T-cell (primary cell): Measurements from ENCODE around the gene PRR7. TPM values are rescaled to one million over a fixed set of nuclear protein-coding genes. Genes with fewer than 3 reads are reported as not detected.
A peak's percentile ranks its signal among the peaks of the same experiment; 100 is the strongest.

Experiments
- ATAC-seq, 4 experiments: fragments of 200-7000 bp in 3 of 4; fragments of 150-1000 bp in 1 of 4; cut with Tn5 transposase; replicated peaks in 1 of 4; 1 replicate in 3 of 4; 2 replicates in 1 of 4; pipeline ENCODE4 v1.10.0; 2021; ENCODE audit warnings: moderate library complexity in 3 of 4, mild to moderate bottlenecking in 2 of 4, moderate number of reproducible peaks in 1 of 4
- CTCF ChIA-PET, 2 donors: fragments of 300-600 bp; sonication (Branson Sonifier 250); formaldehyde crosslinking; loops; one replicate each; lab custom pipeline; 2022; ENCODE audit warnings: antibody characterized with exemption in 2 of 2; lab: Charles Lee
- POLR2A ChIA-PET, 2 donors: fragments of 300-600 bp; sonication (Branson Sonifier 250); formaldehyde crosslinking; loops; one replicate each; lab custom pipeline; 2022; ENCODE audit warnings: antibody characterized with exemption in 2 of 2; lab: Charles Lee
- DNase-seq, 35 experiments: peaks; one replicate each; pipeline versions ENCODE4 v3.0.0 to v3.0.0-alpha.2; 2013 to 2023
- H3K27ac ChIP-seq: one replicate; pipeline ENCODE4 v1.5.1; 2013; ENCODE audit warnings: low read length
- H3K27me3 ChIP-seq, 2 experiments: replicated peaks in 1 of 2; 1 replicate in 1 of 2; 2 replicates in 1 of 2; pipeline versions ENCODE4 v1.6.1 to v1.7.0; 2013; ENCODE audit warnings: low read length in 1 of 2, mixed read lengths in 1 of 2; ENCODE audit not compliant: control insufficient read depth in 2 of 2, insufficient read depth in 2 of 2; ENCODE audit errors: extremely low read depth in 1 of 2
- H3K36me3 ChIP-seq, 2 donors: 1 replicate in 1 of 2; 2 replicates in 1 of 2; pipeline versions ENCODE4 v1.6.1 to v1.7.0; 2013; ENCODE audit warnings: low read length in 1 of 2; ENCODE audit not compliant: control insufficient read depth in 2 of 2, insufficient read depth in 1 of 2; ENCODE audit errors: extremely low read depth in 1 of 2
- H3K4me1 ChIP-seq, 2 experiments: 1 replicate in 1 of 2; 2 replicates in 1 of 2; pipeline versions ENCODE4 v1.6.1 to v1.7.0; 2013; ENCODE audit warnings: low read length in 2 of 2, mixed read lengths in 1 of 2; ENCODE audit not compliant: insufficient read depth in 2 of 2, control insufficient read depth in 1 of 2; ENCODE audit errors: extremely low read depth in 1 of 2
- H3K4me3 ChIP-seq, 2 donors: 1 replicate in 1 of 2; 2 replicates in 1 of 2; pipeline versions ENCODE4 v1.5.1 to v1.7.0; 2013; ENCODE audit warnings: mild to moderate bottlenecking in 2 of 2, low read length in 1 of 2, moderate library complexity in 1 of 2; ENCODE audit not compliant: control insufficient read depth in 1 of 2; ENCODE audit errors: extremely low read depth in 1 of 2
- H3K9me3 ChIP-seq: 2 replicates; pipeline ENCODE4 v1.7.0; 2013
- H3K27ac Mint-ChIP-seq, 2 donors: one replicate each; pipeline ENCODE4 v1.8.0; 2020 to 2021; ENCODE audit warnings: mild to moderate bottlenecking in 2 of 2, mixed read lengths in 2 of 2
- H3K27me3 Mint-ChIP-seq, 2 donors: one replicate each; pipeline ENCODE4 v1.8.0; 2021 to 2022; ENCODE audit warnings: mixed read lengths in 2 of 2
- H3K36me3 Mint-ChIP-seq: one replicate; pipeline ENCODE4 v1.8.0; 2021; ENCODE audit warnings: mixed read lengths
- H3K4me1 Mint-ChIP-seq, 3 donors: one replicate each; pipeline ENCODE4 v1.8.0; 2020 to 2022; ENCODE audit warnings: mixed read lengths in 3 of 3, mild to moderate bottlenecking in 1 of 3
- H3K4me3 Mint-ChIP-seq, 3 donors: one replicate each; pipeline ENCODE4 v1.8.0; 2020 to 2022; ENCODE audit warnings: mild to moderate bottlenecking in 3 of 3, mixed read lengths in 3 of 3, moderate library complexity in 3 of 3
- H3K9me3 Mint-ChIP-seq, 3 donors: one replicate each; pipeline ENCODE4 v1.8.0; 2020 to 2022; ENCODE audit warnings: mixed read lengths in 3 of 3
- WGBS: methylation state at CpG from one replicate; pipeline ENCODE4 v1.1.5; 2013; ENCODE audit warnings: missing lambda C conversion rate; ENCODE audit not compliant: insufficient coverage; 5-methylcytosine and 5-hydroxymethylcytosine counted together
- total RNA-seq, 35 experiments: library from RNA in 6 of 35; stranded (reverse) in 6 of 35; fragments of 120-200 nt in 1 of 35; gene quantifications; one replicate each; pipeline versions ENCODE4 v1.2.1 to v1.2.4 and lab custom pipeline; 2013 to 2026

Gene PRR7
- total RNA-seq, 5 donors from 2014 or later (not counting 1 experiment from before 2014, with no cell fraction given), result 9.5 to 28.2 (median 12.3) TPM

- Histone ChIP-seq H3K4me1 (peaks cover 0 to 33% of the 10 kb centered on the region in 2 experiments), H3K9me3 (no peaks in the 10 kb centered on the region), H3K4me3 (no peak overlapping the region), H3K27me3 (no peaks in the 10 kb centered on the region), H3K36me3 (peaks cover 0 to 20% of the 10 kb centered on the region in 2 donors), H3K27ac (no peak overlapping the region)
- peaks cover 7 to 15% (median 12%) of the 10 kb centered on the region in 3 donors for H3K4me1 Mint-ChIP-seq
- H3K36me3 Mint-ChIP-seq, result peaks cover 10% of the 10 kb centered on the region
- POLR2A ChIA-PET, result no interaction called here
- no peak overlapping the region for H3K27ac Mint-ChIP-seq
- CTCF ChIA-PET, result interaction anchor here in 1 of 2 donors (1.0 kb wide), 1 partner anchor 183 kb away, joined by 3 read pairs; no protein-coding TSS in a partner anchor
- no peak overlapping the region for H3K4me3 Mint-ChIP-seq
- H3K27me3 Mint-ChIP-seq, result no peaks in the 10 kb centered on the region
- no peaks in the 10 kb centered on the region for H3K9me3 Mint-ChIP-seq
- whole genome bisulfite sequencing, result 89% methylated on average over 6 of the region's 7 CpGs
- no peak for ATAC-seq
- DNase-seq, result no peak
Observed at GRCh38 chr5:177492841-177493240, 46.2 kb downstream of the PRR7 start.

GRCh38 chr5:177493795-177494345 is 47.3 kb downstream of the PRR7 start:
- Histone ChIP-seq H3K4me1 (peaks cover 0 to 41% of the 10 kb centered on the region in 2 experiments), H3K4me3 (no peak overlapping the region), H3K27ac (no peak overlapping the region), H3K36me3 (peaks cover 0 to 18% of the 10 kb centered on the region in 2 donors), H3K9me3 (no peaks in the 10 kb centered on the region), H3K27me3 (peaks cover 0 to 6% of the 10 kb centered on the region in 2 experiments)
- Mint-ChIP-seq H3K36me3 (peaks cover 10% of the 10 kb centered on the region), H3K4me1 (peaks cover 17 to 24% (median 20%) of the 10 kb centered on the region in 3 donors), H3K4me3 (no peak overlapping the region), H3K27ac (peak overlapping the region in 1 of 2 donors; percentile 34), H3K27me3 (no peaks in the 10 kb centered on the region), H3K9me3 (no peaks in the 10 kb centered on the region)
- no peak for ATAC-seq
- POLR2A ChIA-PET, result no interaction called here
- CTCF ChIA-PET, result interaction anchor here in 1 of 2 donors (0.6 to 1.1 kb wide), 2 partner anchors 103 to 480 kb away, joined by 3 read pairs; no protein-coding TSS in a partner anchor
- WGBS, result 100% methylated on average over 3 of the region's 5 CpGs
- no peak for DNase-seq

GRCh38 chr5:177494346-177495195 is 48.0 kb downstream of the PRR7 start:
- no peak overlapping the region for H3K4me3 Mint-ChIP-seq
- Histone ChIP-seq H3K4me3 (no peak overlapping the region), H3K27ac (no peak overlapping the region), H3K4me1 (peaks cover 0 to 41% of the 10 kb centered on the region in 2 experiments), H3K9me3 (no peaks in the 10 kb centered on the region), H3K36me3 (peaks cover 0 to 17% of the 10 kb centered on the region in 2 donors), H3K27me3 (peaks cover 0 to 6% of the 10 kb centered on the region in 2 experiments)
- peaks cover 10% of the 10 kb centered on the region for H3K36me3 Mint-ChIP-seq
- ChIA-PET CTCF (interaction anchor here in 1 of 2 donors (0.6 to 1.1 kb wide), 2 partner anchors 104 to 380 kb away, joined by 3 to 4 read pairs; no protein-coding TSS in a partner anchor), POLR2A (no interaction called here)
- DNase-seq (peak in 1 of 35 experiments; percentile 47), ATAC-seq (no peak)
- H3K9me3 Mint-ChIP-seq, result no peaks in the 10 kb centered on the region
- H3K4me1 Mint-ChIP-seq, result peaks cover 19 to 26% (median 20%) of the 10 kb centered on the region in 3 donors
- 93% methylated on average over 2 of the region's 11 CpGs for WGBS
- peak overlapping the region in 1 of 2 donors; percentile 34 for H3K27ac Mint-ChIP-seq
- no peaks in the 10 kb centered on the region for H3K27me3 Mint-ChIP-seq

GRCh38 chr5:177495243-177496060 is 48.8 kb downstream of the PRR7 start:
- Histone ChIP-seq H3K9me3 (no peaks in the 10 kb centered on the region), H3K36me3 (peaks cover 0 to 10% of the 10 kb centered on the region in 2 donors), H3K27me3 (peaks cover 0 to 6% of the 10 kb centered on the region in 2 experiments), H3K27ac (no peak overlapping the region), H3K4me3 (no peak overlapping the region), H3K4me1 (peaks cover 0 to 41% of the 10 kb centered on the region in 2 experiments)
- Mint-ChIP-seq H3K4me3 (peak overlapping the region; percentile 44 to 84 (median 61)), H3K27me3 (no peaks in the 10 kb centered on the region), H3K27ac (no peak overlapping the region), H3K36me3 (peaks cover 5% of the 10 kb centered on the region), H3K9me3 (no peaks in the 10 kb centered on the region), H3K4me1 (peaks cover 20 to 27% (median 20%) of the 10 kb centered on the region in 3 donors)
- no peak for ATAC-seq
- no peak for DNase-seq
- 97% methylated on average over 10 of the region's 14 CpGs for WGBS
- ChIA-PET CTCF (interaction anchor here (0.6 to 0.8 kb wide), 2 partner anchors 18 to 381 kb away, joined by 3 to 4 read pairs; no protein-coding TSS in a partner anchor), POLR2A (no interaction called here)

GRCh38 chr5:177496070-177496726 is 49.6 kb downstream of the PRR7 start:
- no peak overlapping the region for H3K27ac ChIP-seq
- H3K27me3 Mint-ChIP-seq, result no peaks in the 10 kb centered on the region
- CTCF ChIA-PET, result interaction anchor here in 1 of 2 donors (0.8 kb wide), 1 partner anchor 19 kb away, joined by 3 read pairs; no protein-coding TSS in a partner anchor
- ATAC-seq (no peak), DNase-seq (no peak)
- peaks cover 0 to 6% of the 10 kb centered on the region in 2 experiments for H3K27me3 ChIP-seq
- H3K27ac Mint-ChIP-seq, result no peak overlapping the region
- H3K4me3 ChIP-seq, result no peak overlapping the region
- peaks cover 0 to 47% of the 10 kb centered on the region in 2 experiments for H3K4me1 ChIP-seq
- POLR2A ChIA-PET, result no interaction called here
- H3K9me3 Mint-ChIP-seq, result no peaks in the 10 kb centered on the region
- 86% methylated on average over 8 of the region's 12 CpGs for WGBS
- H3K36me3 ChIP-seq, result peaks cover 0 to 6% of the 10 kb centered on the region in 2 donors
- H3K4me1 Mint-ChIP-seq, result peaks cover 23 to 32% (median 25%) of the 10 kb centered on the region in 3 donors
- H3K9me3 ChIP-seq, result no peaks in the 10 kb centered on the region
- peaks cover 4% of the 10 kb centered on the region for H3K36me3 Mint-ChIP-seq
- H3K4me3 Mint-ChIP-seq, result peak overlapping the region; percentile 44 to 84 (median 61)
